Heart right ventricle (tissue), 16 donors: Measurements from ENCODE around the gene MFAP4. TPM values are rescaled to one million over a fixed set of nuclear protein-coding genes. Genes with fewer than 3 reads are reported as not detected.

Experiments
- ATAC-seq, 8 donors: fragments of 200-7000 bp; cut with Tn5 transposase; one replicate each; pipeline ENCODE4 v1.9.1; 2020; ENCODE audit warnings: mild to moderate bottlenecking in 8 of 8, moderate library complexity in 8 of 8, moderate number of reproducible peaks in 1 of 8
- DNase-seq, 2 donors: peaks; one replicate each; pipeline ENCODE4 v3.0.0-alpha.2; 2020
- H3K27ac ChIP-seq, 10 donors: fragments of 200-600 bp; sonication (generic) in 2 of 10; one replicate each; pipeline versions ENCODE4 v1.5.0 to v1.8.0; 2020 to 2022; ENCODE audit warnings: mild to moderate bottlenecking in 3 of 10
- H3K27me3 ChIP-seq, 7 donors: fragments of 200-600 bp; one replicate each; pipeline ENCODE4 v1.8.0; 2021 to 2022; ENCODE audit warnings: mild to moderate bottlenecking in 2 of 7
- H3K36me3 ChIP-seq, 9 donors: fragments of 200-600 bp; sonication (generic) in 1 of 9; one replicate each; pipeline versions ENCODE4 v1.5.0 to v1.8.0; 2020 to 2022; ENCODE audit warnings: mild to moderate bottlenecking in 2 of 9
- H3K4me1 ChIP-seq, 9 donors: fragments of 200-600 bp; sonication (generic) in 1 of 9; one replicate each; pipeline versions ENCODE4 v1.5.0 to v1.8.0; 2020 to 2022; ENCODE audit warnings: mild to moderate bottlenecking in 4 of 9
- H3K4me3 ChIP-seq, 10 donors: fragments of 200-600 bp; sonication (generic) in 2 of 10; one replicate each; pipeline versions ENCODE4 v1.5.0 to v1.8.0; 2020 to 2022; ENCODE audit warnings: mild to moderate bottlenecking in 7 of 10, moderate library complexity in 2 of 10
- H3K9me3 ChIP-seq, 11 donors: fragments of 200-600 bp in 10 of 11; sonication (generic) in 2 of 11; one replicate each; pipeline versions ENCODE4 v1.5.0 to v1.8.0; 2013 to 2022; ENCODE audit warnings: mild to moderate bottlenecking in 2 of 11, control low read depth in 1 of 11, moderate library complexity in 1 of 11
- CTCF ChIP-seq, 9 donors: fragments of 200-600 bp; sonication (generic) in 2 of 9; IDR thresholded peaks; one replicate each; pipeline versions ENCODE4 v1.5.0 to v1.8.0; 2021 to 2022; ENCODE audit warnings: antibody characterized with exemption in 9 of 9, mild to moderate bottlenecking in 5 of 9, moderate library complexity in 1 of 9
- WGBS, 2 donors: extraction: QIAGEN DNeasy Blood & Tissue Kit; methylation state at CpG; one replicate each; pipeline ENCODE4 v1.1.7; 2013; ENCODE audit warnings: inconsistent platforms in 1 of 2; 5-methylcytosine and 5-hydroxymethylcytosine counted together
- intact Hi-C, 10 donors: fragments of 100-400 bp; cut with DNase I; formaldehyde crosslinking; loops; one replicate each; pipeline versions ENCODE4 v1.11.1 to v1.14.2; 2022
- polyA plus RNA-seq, 2 donors: library from polyadenylated mRNA; stranded (reverse); fragments of 200-250 nt; gene quantifications; one replicate each; pipeline ENCODE4 v1.2.3, GENCODE V29; 2013
- total RNA-seq, 10 donors: library from RNA; stranded (reverse); fragmentation: NEBNext Ultra II Directional in 3 of 10; extraction: Animal tissue kit (Norgen Biotek cat#: 25700) in 3 of 10; gene quantifications; one replicate each; pipeline versions ENCODE4 v1.2.1 to v1.2.4, GENCODE V29; 2021 to 2023
- donor health status: Arrhythmogenic right ventricular cardiomyopathy.
- donor health status: ischemic (EF 13 %, LVEDD 7.1; RV severe dilation, severe dysfunction).
- donor health status: healthy with polysubstance abuse.
- donor health status: DM: no; HTN: yes; CAD: no.
- donor health status: DM: no; HTN: no; CAD: no.
- donor health status: ischemic (EF 25% LVEDD 6.9; RV normal size, moderate dysfunction).
- donor health status: ischemic (EF 25% LVEDD 5.7; RV mildly dilated, moderate dysfunction).
- donor health status: healthy.
- donor health status: DM: yes; HTN: yes; CAD: no.
- donor health status: Ischemic cardiomyopathy.
- donor health status: ischemic (EF 35%, LVEDD 5.7; RV mildly dilated, moderate dysfunction).
- donor health status: nonischemic (EF 11% LVEDD 7.7; RV severe dilation, severe dysfunction).
- donor health status: DM: yes; HTN: yes; CAD: no.
- donor health status: PGD.
- donor health status: ischemic (EF 29% LVEDD 5.4; RV normal size, mild dysfunction).
- donor health status: nonischemic (EF 23%, LVEDD 6.1; RV moderate dilation, normal function).

MFAP4 gene
- total and polyA plus RNA-seq, 12 donors = 15.4 to 101 (median 41.6) TPM

DNA sequence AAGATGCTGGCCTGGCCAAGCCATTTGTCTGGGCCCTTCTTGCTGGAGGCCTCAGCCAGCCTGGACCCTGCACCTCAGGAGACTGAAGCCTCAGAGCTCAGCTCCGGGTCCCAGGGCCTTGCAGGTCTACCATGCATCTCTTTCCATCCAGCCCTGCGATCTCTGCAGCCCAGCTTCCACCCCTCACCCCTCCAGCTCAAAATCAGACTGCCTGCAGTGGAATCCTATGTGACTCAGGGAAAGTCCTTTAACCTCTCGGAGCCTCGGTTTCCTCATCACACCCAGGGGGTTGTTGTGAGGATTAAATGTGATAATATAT is 21.5 kb downstream of the MFAP4 start:
- H3K4me3 ChIP-seq = no peak overlapping the region
- 92 to 95% methylated on average over 4 of the region's 4 CpGs for WGBS, 2 donors
- intact Hi-C loops = loop anchor here in 6 of 10 donors (5.0 to 10.0 kb wide), 5 partner anchors 42 to 402 kb away; no protein-coding TSS in a partner anchor
- no peak overlapping the region for H3K27ac ChIP-seq
- H3K36me3 ChIP-seq = no peaks in the 10 kb centered on the region
- H3K9me3 ChIP-seq = no peaks in the 10 kb centered on the region
- DNase-seq (no peak), ATAC-seq (no peak)
- TF ChIP-seq CTCF (IDR thresholded peaks at IDR 0.05) = no peak
- H3K4me1 ChIP-seq = peaks cover under 1 to 39% (median 21%) of the 10 kb centered on the region in 9 donors
- no peaks in the 10 kb centered on the region for H3K27me3 ChIP-seq

GRCh38 chr17:19364699-19365498 is 22.1 kb downstream of the MFAP4 start:
- intact Hi-C loops = loop anchor here in 9 of 10 donors (5.0 to 10.0 kb wide), 7 partner anchors 42 to 402 kb away; no protein-coding TSS in a partner anchor
- Histone ChIP-seq H3K4me1 (peaks cover 0 to 34% (median 17%) of the 10 kb centered on the region in 9 donors), H3K4me3 (no peak overlapping the region), H3K27ac (no peak overlapping the region), H3K27me3 (no peaks in the 10 kb centered on the region), H3K36me3 (no peaks in the 10 kb centered on the region), H3K9me3 (no peaks in the 10 kb centered on the region)
- no peak for TF ChIP-seq CTCF (IDR thresholded peaks at IDR 0.05)
- ATAC-seq (no peak), DNase-seq (no peak)
- WGBS, 2 donors = 82 to 84% methylated on average over 14 of the region's 14 CpGs

DNA sequence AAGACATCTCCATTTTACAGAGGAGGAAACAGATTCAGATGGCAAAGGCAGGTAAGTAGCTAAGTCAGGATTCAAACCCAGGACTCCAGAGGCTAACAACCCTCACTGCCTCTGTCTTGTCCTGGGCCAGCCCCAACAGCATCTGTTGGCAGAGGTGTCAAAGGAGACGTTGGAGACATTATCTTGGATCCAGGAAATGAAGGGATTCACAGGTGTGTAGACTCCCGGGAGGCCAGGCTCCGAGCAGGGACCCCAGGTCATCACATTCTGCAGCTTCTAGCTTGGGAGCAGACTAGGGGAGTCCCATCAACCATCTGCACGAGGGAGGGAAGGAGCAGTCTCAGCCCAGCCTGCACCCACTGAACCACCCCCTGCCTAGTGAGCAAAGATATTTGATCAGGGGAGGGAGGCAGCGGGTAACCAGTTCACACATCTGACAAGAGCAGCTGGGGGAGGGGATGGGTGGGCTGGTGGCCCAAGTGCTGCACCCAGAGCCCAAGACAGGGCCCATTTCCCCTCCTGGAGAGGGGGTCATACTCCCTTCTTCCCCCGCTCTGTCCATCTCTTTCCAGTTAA is 23.4 kb downstream of the MFAP4 start:
- no peak for TF ChIP-seq CTCF (IDR thresholded peaks at IDR 0.05)
- Histone ChIP-seq H3K4me1 (peaks cover 0 to 25% (median 10%) of the 10 kb centered on the region in 9 donors), H3K27ac (no peak overlapping the region), H3K4me3 (no peak overlapping the region), H3K9me3 (no peaks in the 10 kb centered on the region), H3K27me3 (no peaks in the 10 kb centered on the region), H3K36me3 (no peaks in the 10 kb centered on the region)
- intact Hi-C loops = loop anchor here (1.0 to 10.0 kb wide), 10 partner anchors 41 to 404 kb away; no protein-coding TSS in a partner anchor
- ATAC-seq = no peak
- DNase-seq = no peak
- 56 to 62% methylated on average over 6 of the region's 6 CpGs for WGBS, 2 donors

- Histone ChIP-seq H3K4me3 (peak overlapping the region in 9 of 10 donors; percentile 48 to 89 (median 73)), H3K27ac (peak overlapping the region in 8 of 10 donors; percentile 67 to 82 (median 72)), H3K27me3 (no peaks in the 10 kb centered on the region), H3K4me1 (peaks cover 0 to 21% (median 10%) of the 10 kb centered on the region in 9 donors), H3K36me3 (no peaks in the 10 kb centered on the region), H3K9me3 (no peaks in the 10 kb centered on the region)
- DNase-seq (no peak), ATAC-seq (no peak)
- intact Hi-C loops = loop anchor here (1.0 to 10.0 kb wide), 10 partner anchors 41 to 404 kb away; no protein-coding TSS in a partner anchor
- 27 to 28% methylated on average over 14 of the region's 14 CpGs for WGBS, 2 donors
- TF ChIP-seq CTCF (IDR thresholded peaks at IDR 0.05) = peak in 3 of 9 donors; percentile 6 to 44 (median 44)
Observed at GRCh38 chr17:19363114-19363438, 23.9 kb downstream of the MFAP4 start.
